HepG2 (cell line): ENCODE data around the gene CYTH1. TPM values are rescaled to one million over a fixed set of nuclear protein-coding genes. Genes with fewer than 3 reads are reported as not detected.

Experiments
- DPF2 ChIP-seq: sonication (generic); formaldehyde crosslinking; IDR thresholded peaks from 2 replicates; pipeline ENCODE4 v1.4.0; 2020; ENCODE audit warnings: mild to moderate bottlenecking, low read depth, missing genetic modification reagents, borderline replicate concordance
- ERF ChIP-seq: IDR thresholded peaks from 2 replicates; pipeline ENCODE4 v1.6.1; 2018; ENCODE audit warnings: missing biosample characterization, missing genetic modification reagents
- MTA3 ChIP-seq: sonication (generic); formaldehyde crosslinking; IDR thresholded peaks from 2 replicates; pipeline ENCODE4 v1.4.0; 2020; ENCODE audit warnings: missing genetic modification reagents
- MXD4 ChIP-seq: IDR thresholded peaks from 2 replicates; pipeline ENCODE4 v1.6.1; 2016; ENCODE audit warnings: mild to moderate bottlenecking, missing biosample characterization, missing genetic modification reagents
- PATZ1 ChIP-seq: sonication (generic); formaldehyde crosslinking; IDR thresholded peaks from 2 replicates; pipeline ENCODE4 v1.4.0; 2020; ENCODE audit warnings: missing genetic modification reagents
- PAX8 ChIP-seq: sonication (generic); formaldehyde crosslinking; IDR thresholded peaks from 2 replicates; pipeline ENCODE4 v1.8.0; 2022; ENCODE audit warnings: mild to moderate bottlenecking, missing genetic modification reagents, borderline replicate concordance
- YEATS4 ChIP-seq: sonication (generic); formaldehyde crosslinking; IDR thresholded peaks from 2 replicates; pipeline ENCODE4 v1.4.0; 2020; ENCODE audit warnings: missing genetic modification reagents, borderline replicate concordance
- ZFP36L1 ChIP-seq: sonication (generic); formaldehyde crosslinking; IDR thresholded peaks from 2 replicates; pipeline ENCODE4 v1.8.0; 2022; ENCODE audit warnings: mild to moderate bottlenecking, missing genetic modification reagents, moderate library complexity
- ZFP90 ChIP-seq: sonication (generic); formaldehyde crosslinking; IDR thresholded peaks from 2 replicates; pipeline ENCODE4 v1.8.0; 2022; ENCODE audit warnings: missing genetic modification reagents, mild to moderate bottlenecking, inconsistent platforms, borderline replicate concordance
- polyA plus RNA-seq, 8 experiments: library from polyadenylated mRNA; depleted of rRNA in 3 of 8; stranded (reverse) in 7 of 8; unstranded in 1 of 8; fragments of >200 nt; fragmentation: Illumina TruSeq in 4 of 8; extraction: Trizol in 4 of 8; gene quantifications; 2 replicates each; pipeline versions ENCODE4 v1.2.1 to v1.2.3, GENCODE V29; 2011 to 2016; ENCODE audit warnings: low read depth in 4 of 8, missing spikeins in 1 of 8, mixed read lengths in 1 of 8; ENCODE audit not compliant: insufficient read depth in 1 of 8
- total RNA-seq, 5 experiments: library from RNA; depleted of rRNA; stranded (reverse); fragments of >200 nt; fragmentation: Illumina TruSeq; extraction: Trizol; gene quantifications; 2 replicates each; pipeline ENCODE4 v1.2.3, GENCODE V29; 2016; ENCODE audit warnings: low read depth in 1 of 5
- TF ChIP-seq, protein P1 (sequence below): sonication (generic); formaldehyde crosslinking; IDR thresholded peaks from 2 replicates; pipeline ENCODE4 v1.5.1; 2020; ENCODE audit warnings: missing genetic modification reagents, mild to moderate bottlenecking, borderline replicate concordance

The CYTH1 gene
- total and polyA plus RNA-seq, 2 of the 13 experiments (the other 11 are each of a cell fraction or from before 2014, with no cell fraction given): 20.1 to 48.9 TPM

DNA sequence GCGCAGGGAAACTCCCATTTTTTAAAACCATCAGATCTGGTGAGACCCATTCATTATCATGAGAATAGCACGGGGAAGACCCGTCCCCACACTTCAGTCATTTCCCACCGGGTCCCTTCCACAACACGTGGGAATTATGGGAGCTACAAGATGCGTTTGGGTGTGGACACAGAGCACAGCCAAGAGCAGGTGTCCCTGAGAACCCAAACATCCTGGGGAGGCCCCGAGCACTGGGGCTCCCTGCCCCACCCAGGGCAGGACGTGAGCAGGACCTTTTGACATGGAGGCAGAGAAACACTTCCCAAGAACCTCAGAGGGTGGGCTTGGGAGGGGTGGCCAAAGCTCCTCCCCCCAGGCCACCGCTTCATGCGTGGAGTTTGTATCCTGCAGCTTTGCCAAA lies 115.0 kb downstream of the CYTH1 start (continued):
- TF ChIP-seq MTA3 (no peak), DPF2 (CRISPR knock-in tag) (no peak), YEATS4 (CRISPR knock-in tag) (0 out of 2 replicates have a peak, but pooled peaks have one; percentile 26), MXD4 (no peak), ZFP36L1 (CRISPR knock-in tag) (no peak), PAX8 (CRISPR knock-in tag) (no peak), ERF (CRISPR knock-in tag) (no peak), ZFP90 (CRISPR knock-in tag) (0 out of 2 replicates have a peak, but pooled peaks have one; percentile 37), PATZ1 (CRISPR knock-in tag) (no peak)
- TF ChIP-seq, protein P1, sequence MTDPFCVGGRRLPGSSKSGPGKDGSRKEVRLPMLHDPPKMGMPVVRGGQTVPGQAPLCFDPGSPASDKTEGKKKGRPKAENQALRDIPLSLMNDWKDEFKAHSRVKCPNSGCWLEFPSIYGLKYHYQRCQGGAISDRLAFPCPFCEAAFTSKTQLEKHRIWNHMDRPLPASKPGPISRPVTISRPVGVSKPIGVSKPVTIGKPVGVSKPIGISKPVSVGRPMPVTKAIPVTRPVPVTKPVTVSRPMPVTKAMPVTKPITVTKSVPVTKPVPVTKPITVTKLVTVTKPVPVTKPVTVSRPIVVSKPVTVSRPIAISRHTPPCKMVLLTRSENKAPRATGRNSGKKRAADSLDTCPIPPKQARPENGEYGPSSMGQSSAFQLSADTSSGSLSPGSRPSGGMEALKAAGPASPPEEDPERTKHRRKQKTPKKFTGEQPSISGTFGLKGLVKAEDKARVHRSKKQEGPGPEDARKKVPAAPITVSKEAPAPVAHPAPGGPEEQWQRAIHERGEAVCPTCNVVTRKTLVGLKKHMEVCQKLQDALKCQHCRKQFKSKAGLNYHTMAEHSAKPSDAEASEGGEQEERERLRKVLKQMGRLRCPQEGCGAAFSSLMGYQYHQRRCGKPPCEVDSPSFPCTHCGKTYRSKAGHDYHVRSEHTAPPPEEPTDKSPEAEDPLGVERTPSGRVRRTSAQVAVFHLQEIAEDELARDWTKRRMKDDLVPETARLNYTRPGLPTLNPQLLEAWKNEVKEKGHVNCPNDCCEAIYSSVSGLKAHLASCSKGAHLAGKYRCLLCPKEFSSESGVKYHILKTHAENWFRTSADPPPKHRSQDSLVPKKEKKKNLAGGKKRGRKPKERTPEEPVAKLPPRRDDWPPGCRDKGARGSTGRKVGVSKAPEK (CRISPR knock-in tag): no peak
